GM21447 (cell line): ENCODE results near the gene MTUS2.

Experiments used
- ATAC-seq: cut with Tn5 transposase; IDR thresholded peaks from one replicate; pipeline ENCODE4 v1.9.1; 2021; ENCODE audit not compliant: unreplicated experiment

The MTUS2 gene

GRCh38 chr13:29021717-29022116 lies 201.6 kb downstream of the MTUS2 start:
- no peak for ATAC-seq

- no peak for ATAC-seq
These were observed 202.3 kb downstream of the MTUS2 start for GRCh38 chr13:29022410-29022809.

- ATAC-seq, result no peak
These were observed 202.8 kb downstream of the MTUS2 start for GRCh38 chr13:29022968-29023367.

GRCh38 chr13:29024783-29025182 lies 204.6 kb downstream of the MTUS2 start:
- ATAC-seq, result no peak

GRCh38 chr13:29028868-29029267 lies 208.7 kb downstream of the MTUS2 start:
- ATAC-seq, result no peak

GRCh38 chr13:29038700-29039099 lies 218.6 kb downstream of the MTUS2 start:
- ATAC-seq, result no peak

- ATAC-seq, result no peak
These were observed 219.1 kb downstream of the MTUS2 start for GRCh38 chr13:29039212-29039611.

GRCh38 chr13:29046588-29046987 lies 226.4 kb downstream of the MTUS2 start:
- ATAC-seq, result no peak

GRCh38 chr13:29049524-29049923 lies 229.4 kb downstream of the MTUS2 start:
- ATAC-seq, result no peak

- ATAC-seq, result no peak
These were observed 230.6 kb downstream of the MTUS2 start for GRCh38 chr13:29050719-29051118.

GRCh38 chr13:29059800-29060199 lies 239.7 kb downstream of the MTUS2 start:
- ATAC-seq, result no peak

- ATAC-seq, result no peak
These were observed 245.0 kb downstream of the MTUS2 start for GRCh38 chr13:29065142-29065541.

GRCh38 chr13:29067306-29067945 lies 247.3 kb downstream of the MTUS2 start:
- no peak for ATAC-seq

- no peak for ATAC-seq
These were observed 253.6 kb downstream of the MTUS2 start for GRCh38 chr13:29073755-29074154.

GRCh38 chr13:29077051-29077813 lies 257.1 kb downstream of the MTUS2 start:
- no peak for ATAC-seq

GRCh38 chr13:29081036-29081435 lies 260.9 kb downstream of the MTUS2 start:
- ATAC-seq, result peak; percentile 72

GRCh38 chr13:29081697-29082440 lies 261.7 kb downstream of the MTUS2 start:
- no peak for ATAC-seq

- ATAC-seq, result no peak
These were observed 279.8 kb downstream of the MTUS2 start for GRCh38 chr13:29099781-29100406.

GRCh38 chr13:29100758-29101157 lies 280.6 kb downstream of the MTUS2 start:
- no peak for ATAC-seq

- no peak for ATAC-seq
These were observed 281.3 kb downstream of the MTUS2 start for GRCh38 chr13:29101409-29101808.

GRCh38 chr13:29101905-29102304 lies 281.8 kb downstream of the MTUS2 start:
- no peak for ATAC-seq
